HG03575 (cell line): ENCODE results near the gene BCL3.

Source experiments
- ATAC-seq: cut with Tn5 transposase; IDR thresholded peaks from one replicate; pipeline ENCODE4 v1.9.1; 2021; ENCODE audit not compliant: unreplicated experiment, insufficient number of reproducible peaks, low FRiP score; ENCODE audit errors: extremely low read depth

Gene BCL3

DNA sequence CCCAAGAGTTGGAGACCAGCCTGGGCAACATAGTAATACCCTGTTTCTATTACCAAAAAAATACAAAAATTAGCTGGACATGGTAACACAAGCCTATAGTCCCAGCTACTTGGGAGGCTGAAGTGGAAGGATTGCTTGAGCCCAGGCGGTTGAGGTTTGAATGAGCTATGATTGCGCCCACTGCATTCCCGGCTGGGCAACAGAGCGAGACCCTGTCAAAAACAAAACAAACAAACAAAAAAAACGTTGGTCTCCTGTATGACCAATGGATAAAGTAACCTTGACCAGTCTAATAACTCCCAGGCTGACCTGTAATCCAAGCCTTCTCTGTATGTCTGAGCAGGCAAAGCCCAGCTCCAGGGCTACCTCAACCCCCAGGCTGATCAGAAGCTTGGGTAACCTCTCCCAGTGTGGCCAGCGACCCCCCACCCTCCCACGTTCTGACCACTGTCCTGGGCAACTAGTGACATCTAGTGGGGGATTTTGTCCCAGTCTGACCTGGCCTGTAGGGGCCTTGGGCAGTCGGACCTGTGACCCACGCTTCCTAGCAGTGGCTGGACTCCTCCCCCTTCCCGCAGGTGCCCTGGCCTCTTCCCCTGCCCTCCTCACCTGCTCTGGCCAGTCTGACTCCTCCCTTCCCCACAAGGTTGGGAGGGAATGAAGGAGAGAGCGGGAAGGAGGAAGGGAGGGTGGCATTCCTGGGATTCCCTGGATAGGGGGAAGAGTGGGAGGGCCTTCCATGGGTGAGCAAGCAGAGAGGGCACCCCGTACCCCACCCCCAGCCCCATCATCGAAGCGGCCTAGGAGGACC lies 59.3 kb downstream of the BCL3 start:
- no peak for ATAC-seq

DNA sequence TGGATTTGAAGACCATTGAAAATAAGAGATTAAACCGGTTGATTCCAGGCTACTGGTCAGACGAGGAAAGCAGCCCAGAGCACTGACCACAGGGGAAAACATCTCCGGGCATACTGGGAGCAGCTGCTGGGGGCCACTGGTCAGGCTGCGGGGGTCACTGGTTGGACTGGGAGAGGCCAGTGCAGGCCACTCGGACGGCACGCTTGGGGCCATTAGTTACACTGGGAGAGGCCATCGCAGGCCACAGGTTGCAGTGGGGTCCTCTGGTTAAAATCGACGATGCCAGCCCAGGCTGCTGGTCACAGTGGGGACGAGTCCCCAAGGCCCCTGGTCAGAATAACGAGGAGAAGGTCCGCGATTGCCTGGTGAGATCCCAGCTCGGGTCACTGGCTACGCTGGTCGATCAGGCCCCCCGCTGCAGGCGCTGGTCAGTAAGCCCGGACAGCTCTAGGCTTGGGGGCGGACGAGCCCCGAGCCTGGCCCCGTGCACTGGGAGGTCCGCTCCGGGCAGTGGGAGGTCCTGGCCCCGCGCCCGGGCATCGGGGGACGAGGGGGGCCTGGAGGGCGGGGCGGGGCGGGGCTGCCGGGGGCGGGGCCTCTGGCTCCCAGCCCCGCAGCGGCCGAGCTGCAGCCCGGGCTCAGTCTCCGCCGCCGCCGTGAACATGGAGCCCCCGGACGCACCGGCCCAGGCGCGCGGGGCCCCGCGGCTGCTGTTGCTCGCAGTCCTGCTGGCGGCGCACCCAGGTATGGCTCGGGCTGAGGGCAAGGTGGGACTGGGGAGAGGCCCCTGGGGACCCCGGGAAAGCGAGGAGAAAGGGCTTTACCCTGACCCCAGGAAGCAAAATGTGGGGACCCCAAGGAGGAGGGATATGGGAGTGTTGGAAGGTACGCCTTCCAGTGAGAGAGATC lies 60.2 kb downstream of the BCL3 start, which contains the start of gene BCAM:
TSS of gene BCAM (plus strand) at position 641 of the 909 bp plus-strand sequence. CDS start at position 663, 22 bp downstream.
- ATAC-seq: no peak
